ENCODE measurements around the gene AIDA.

DNA sequence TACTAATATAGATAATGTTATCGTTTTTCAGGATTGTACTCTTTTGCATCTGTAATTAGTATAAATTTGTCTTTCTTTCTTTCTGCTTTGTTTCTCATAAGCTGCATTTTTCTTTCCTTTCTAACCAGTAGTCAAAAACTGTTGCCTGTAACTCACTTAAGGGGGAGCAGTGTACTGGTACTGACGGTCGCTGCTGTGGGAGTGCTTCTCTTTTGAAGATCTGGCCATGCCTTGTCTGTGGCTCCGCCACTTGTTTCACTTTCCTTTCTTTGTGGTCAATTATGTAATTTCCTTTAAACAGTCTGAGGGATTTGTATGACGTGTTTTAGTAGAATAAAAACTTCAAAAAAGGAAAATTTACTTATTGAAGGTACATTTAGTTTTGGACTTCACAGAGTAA is 57.4 kb downstream of the AIDA start:
- TF ChIP-seq, protein P1, sequence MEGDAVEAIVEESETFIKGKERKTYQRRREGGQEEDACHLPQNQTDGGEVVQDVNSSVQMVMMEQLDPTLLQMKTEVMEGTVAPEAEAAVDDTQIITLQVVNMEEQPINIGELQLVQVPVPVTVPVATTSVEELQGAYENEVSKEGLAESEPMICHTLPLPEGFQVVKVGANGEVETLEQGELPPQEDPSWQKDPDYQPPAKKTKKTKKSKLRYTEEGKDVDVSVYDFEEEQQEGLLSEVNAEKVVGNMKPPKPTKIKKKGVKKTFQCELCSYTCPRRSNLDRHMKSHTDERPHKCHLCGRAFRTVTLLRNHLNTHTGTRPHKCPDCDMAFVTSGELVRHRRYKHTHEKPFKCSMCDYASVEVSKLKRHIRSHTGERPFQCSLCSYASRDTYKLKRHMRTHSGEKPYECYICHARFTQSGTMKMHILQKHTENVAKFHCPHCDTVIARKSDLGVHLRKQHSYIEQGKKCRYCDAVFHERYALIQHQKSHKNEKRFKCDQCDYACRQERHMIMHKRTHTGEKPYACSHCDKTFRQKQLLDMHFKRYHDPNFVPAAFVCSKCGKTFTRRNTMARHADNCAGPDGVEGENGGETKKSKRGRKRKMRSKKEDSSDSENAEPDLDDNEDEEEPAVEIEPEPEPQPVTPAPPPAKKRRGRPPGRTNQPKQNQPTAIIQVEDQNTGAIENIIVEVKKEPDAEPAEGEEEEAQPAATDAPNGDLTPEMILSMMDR (conservative IDR thresholded peaks at IDR 0.05; ENCODE audit: low read depth in 2 of 2), result no peak
- TF ChIP-seq EZH2 (IDR thresholded peaks at IDR 0.05; ENCODE audit: low read depth, unreplicated experiment) (no peak), POLR2AphosphoS5 (IDR thresholded peaks at IDR 0.05; ENCODE audit: low read depth) (no peak), EZH2phosphoT487 (IDR thresholded peaks at IDR 0.05; ENCODE audit: unreplicated experiment) (no peak), STAT1 (IDR thresholded peaks at IDR 0.05; ENCODE audit: unreplicated experiment) (no peak), CREB1 (CRISPR knock-in tag; IDR thresholded peaks at IDR 0.05; ENCODE audit: low read depth) (no peak), ZNF114 (CRISPR knock-in tag; IDR thresholded peaks at IDR 0.05) (no peak), NANOG (IDR thresholded peaks at IDR 0.05; ENCODE audit: borderline replicate concordance) (no peak), JUNB (IDR thresholded peaks at IDR 0.05; ENCODE audit: unreplicated experiment) (no peak)
- TF ChIP-seq, protein P2, sequence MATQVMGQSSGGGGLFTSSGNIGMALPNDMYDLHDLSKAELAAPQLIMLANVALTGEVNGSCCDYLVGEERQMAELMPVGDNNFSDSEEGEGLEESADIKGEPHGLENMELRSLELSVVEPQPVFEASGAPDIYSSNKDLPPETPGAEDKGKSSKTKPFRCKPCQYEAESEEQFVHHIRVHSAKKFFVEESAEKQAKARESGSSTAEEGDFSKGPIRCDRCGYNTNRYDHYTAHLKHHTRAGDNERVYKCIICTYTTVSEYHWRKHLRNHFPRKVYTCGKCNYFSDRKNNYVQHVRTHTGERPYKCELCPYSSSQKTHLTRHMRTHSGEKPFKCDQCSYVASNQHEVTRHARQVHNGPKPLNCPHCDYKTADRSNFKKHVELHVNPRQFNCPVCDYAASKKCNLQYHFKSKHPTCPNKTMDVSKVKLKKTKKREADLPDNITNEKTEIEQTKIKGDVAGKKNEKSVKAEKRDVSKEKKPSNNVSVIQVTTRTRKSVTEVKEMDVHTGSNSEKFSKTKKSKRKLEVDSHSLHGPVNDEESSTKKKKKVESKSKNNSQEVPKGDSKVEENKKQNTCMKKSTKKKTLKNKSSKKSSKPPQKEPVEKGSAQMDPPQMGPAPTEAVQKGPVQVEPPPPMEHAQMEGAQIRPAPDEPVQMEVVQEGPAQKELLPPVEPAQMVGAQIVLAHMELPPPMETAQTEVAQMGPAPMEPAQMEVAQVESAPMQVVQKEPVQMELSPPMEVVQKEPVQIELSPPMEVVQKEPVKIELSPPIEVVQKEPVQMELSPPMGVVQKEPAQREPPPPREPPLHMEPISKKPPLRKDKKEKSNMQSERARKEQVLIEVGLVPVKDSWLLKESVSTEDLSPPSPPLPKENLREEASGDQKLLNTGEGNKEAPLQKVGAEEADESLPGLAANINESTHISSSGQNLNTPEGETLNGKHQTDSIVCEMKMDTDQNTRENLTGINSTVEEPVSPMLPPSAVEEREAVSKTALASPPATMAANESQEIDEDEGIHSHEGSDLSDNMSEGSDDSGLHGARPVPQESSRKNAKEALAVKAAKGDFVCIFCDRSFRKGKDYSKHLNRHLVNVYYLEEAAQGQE (IDR thresholded peaks at IDR 0.05; ENCODE audit: unreplicated experiment), result no peak
- TF ChIP-seq, protein P3, sequence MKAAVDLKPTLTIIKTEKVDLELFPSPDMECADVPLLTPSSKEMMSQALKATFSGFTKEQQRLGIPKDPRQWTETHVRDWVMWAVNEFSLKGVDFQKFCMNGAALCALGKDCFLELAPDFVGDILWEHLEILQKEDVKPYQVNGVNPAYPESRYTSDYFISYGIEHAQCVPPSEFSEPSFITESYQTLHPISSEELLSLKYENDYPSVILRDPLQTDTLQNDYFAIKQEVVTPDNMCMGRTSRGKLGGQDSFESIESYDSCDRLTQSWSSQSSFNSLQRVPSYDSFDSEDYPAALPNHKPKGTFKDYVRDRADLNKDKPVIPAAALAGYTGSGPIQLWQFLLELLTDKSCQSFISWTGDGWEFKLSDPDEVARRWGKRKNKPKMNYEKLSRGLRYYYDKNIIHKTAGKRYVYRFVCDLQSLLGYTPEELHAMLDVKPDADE (IDR thresholded peaks at IDR 0.05), result no peak

All from GM23338 (cell line).